ENCODE results near the gene QRSL1.

GRCh38 chr6:106609699-106610098 is 19.7 kb upstream of the QRSL1 start:
- peak; percentile 34 for TF ChIP-seq CTCF (conservative IDR thresholded peaks at IDR 0.05)
- TF ChIP-seq ZFX (IDR thresholded peaks at IDR 0.05), result no peak
